Ovary (tissue), 3 donors: ENCODE data around the gene FOXE1.

Source experiments
- CTCF ChIP-seq, 3 donors: fragments of 450-650 bp in 2 of 3; fragments of 200-600 bp in 1 of 3; IDR thresholded peaks; one replicate each; pipeline versions ENCODE4 v1.5.1 to v1.8.0; 2016 to 2022; ENCODE audit warnings: antibody characterized with exemption in 3 of 3, mild to moderate bottlenecking in 1 of 3
- POLR2A ChIP-seq: fragments of 450-650 bp; IDR thresholded peaks from one replicate; pipeline ENCODE4 v1.6.1; 2017; ENCODE audit warnings: antibody characterized with exemption, mild to moderate bottlenecking, moderate library complexity
- donor health status: DM: no; HTN: no; CAD: no.

- TF ChIP-seq CTCF (IDR thresholded peaks at IDR 0.05) (no peak), POLR2A (no peak)
Measured at GRCh38 chr9:97808415-97808814, 44.6 kb upstream of the FOXE1 start.
